Colonic mucosa (tissue), 4 donors: Measurements from ENCODE around the gene APOL2. TPM values are rescaled to one million over a fixed set of nuclear protein-coding genes. Genes with fewer than 3 reads are reported as not detected.
A peak's percentile ranks its signal among the peaks of the same experiment; 100 is the strongest.
"Not testable (repeated sequence)": the region's sequence is repeated elsewhere in the genome, so short reads cannot be mapped to it uniquely, and the experiment has no call there.

Experiments
- DNase-seq: peaks from one replicate; pipeline ENCODE4 v3.0.0-alpha.2; 2020
- H3K27ac ChIP-seq: fragments of 200-600 bp; one replicate; pipeline ENCODE4 v1.8.0; 2021
- H3K27me3 ChIP-seq: fragments of 200-600 bp; one replicate; pipeline ENCODE4 v1.8.0; 2021
- H3K36me3 ChIP-seq: fragments of 200-600 bp; one replicate; pipeline ENCODE4 v1.8.0; 2021
- H3K4me1 ChIP-seq: fragments of 200-600 bp; one replicate; pipeline ENCODE4 v1.8.0; 2021; ENCODE audit warnings: mild to moderate bottlenecking
- H3K4me3 ChIP-seq: fragments of 200-600 bp; one replicate; pipeline ENCODE4 v1.8.0; 2021
- H3K9ac ChIP-seq, 2 donors: one replicate each; pipeline ENCODE4 v1.7.0; 2013; ENCODE audit warnings: control low read depth in 2 of 2, low read depth in 2 of 2, low read length in 2 of 2
- H3K9me3 ChIP-seq: fragments of 200-600 bp; one replicate; pipeline ENCODE4 v1.8.0; 2021
- intact Hi-C: fragments of 100-400 bp; cut with DNase I; formaldehyde crosslinking; loops from one replicate; pipeline ENCODE4 v1.14.1; 2022
- total RNA-seq, 2 donors: library from RNA; stranded (reverse); fragmentation: NEBNext Ultra II Directional in 1 of 2; extraction: Animal tissue kit (Norgen Biotek cat#: 25700) in 1 of 2; gene quantifications; one replicate each; pipeline ENCODE4 v1.2.1, GENCODE V29; 2021
- TF ChIP-seq, protein P1 (sequence below): fragments of 200-600 bp; IDR thresholded peaks from one replicate; pipeline ENCODE4 v1.8.0; 2022; ENCODE audit warnings: antibody characterized with exemption, mild to moderate bottlenecking
- donor health status: healthy.
- donor health status: DM: no; HTN: no; CAD: no.
- donor health status: DM: no; HTN: no; CAD: no.

The APOL2 gene
- total RNA-seq, 2 donors from 2014 or later: 27.5 to 29.4 TPM

DNA sequence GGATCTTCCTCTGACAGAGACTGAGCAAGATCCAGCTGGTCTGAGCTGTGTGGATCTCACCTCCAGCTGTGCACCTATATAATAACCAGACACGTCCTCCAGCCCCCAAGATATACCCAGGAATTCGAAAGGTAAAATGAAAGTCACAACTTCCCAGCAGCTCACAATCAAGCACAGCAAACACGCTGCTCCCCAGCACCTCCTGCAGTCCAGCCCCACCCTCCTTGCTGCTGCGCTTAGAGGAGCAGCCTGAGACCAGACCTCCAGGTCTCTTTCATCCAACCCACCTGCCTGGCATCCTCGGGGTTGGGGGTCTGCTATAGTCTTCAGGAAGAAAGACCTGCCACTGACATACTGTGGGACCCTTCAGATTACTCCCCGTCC is 34.7 kb downstream of the APOL2 start:
- Histone ChIP-seq H3K36me3 (no peaks in the 10 kb centered on the region), H3K27me3 (no peaks in the 10 kb centered on the region), H3K9me3 (no peaks in the 10 kb centered on the region), H3K4me3 (no peak overlapping the region), H3K27ac (no peak overlapping the region), H3K9ac (peak overlapping the region in 1 of 2 donors; percentile 35), H3K4me1 (no peaks in the 10 kb centered on the region)
- intact Hi-C loops: no loop called here
- DNase-seq: no peak
- TF ChIP-seq, protein P1, sequence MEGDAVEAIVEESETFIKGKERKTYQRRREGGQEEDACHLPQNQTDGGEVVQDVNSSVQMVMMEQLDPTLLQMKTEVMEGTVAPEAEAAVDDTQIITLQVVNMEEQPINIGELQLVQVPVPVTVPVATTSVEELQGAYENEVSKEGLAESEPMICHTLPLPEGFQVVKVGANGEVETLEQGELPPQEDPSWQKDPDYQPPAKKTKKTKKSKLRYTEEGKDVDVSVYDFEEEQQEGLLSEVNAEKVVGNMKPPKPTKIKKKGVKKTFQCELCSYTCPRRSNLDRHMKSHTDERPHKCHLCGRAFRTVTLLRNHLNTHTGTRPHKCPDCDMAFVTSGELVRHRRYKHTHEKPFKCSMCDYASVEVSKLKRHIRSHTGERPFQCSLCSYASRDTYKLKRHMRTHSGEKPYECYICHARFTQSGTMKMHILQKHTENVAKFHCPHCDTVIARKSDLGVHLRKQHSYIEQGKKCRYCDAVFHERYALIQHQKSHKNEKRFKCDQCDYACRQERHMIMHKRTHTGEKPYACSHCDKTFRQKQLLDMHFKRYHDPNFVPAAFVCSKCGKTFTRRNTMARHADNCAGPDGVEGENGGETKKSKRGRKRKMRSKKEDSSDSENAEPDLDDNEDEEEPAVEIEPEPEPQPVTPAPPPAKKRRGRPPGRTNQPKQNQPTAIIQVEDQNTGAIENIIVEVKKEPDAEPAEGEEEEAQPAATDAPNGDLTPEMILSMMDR: no peak

DNA sequence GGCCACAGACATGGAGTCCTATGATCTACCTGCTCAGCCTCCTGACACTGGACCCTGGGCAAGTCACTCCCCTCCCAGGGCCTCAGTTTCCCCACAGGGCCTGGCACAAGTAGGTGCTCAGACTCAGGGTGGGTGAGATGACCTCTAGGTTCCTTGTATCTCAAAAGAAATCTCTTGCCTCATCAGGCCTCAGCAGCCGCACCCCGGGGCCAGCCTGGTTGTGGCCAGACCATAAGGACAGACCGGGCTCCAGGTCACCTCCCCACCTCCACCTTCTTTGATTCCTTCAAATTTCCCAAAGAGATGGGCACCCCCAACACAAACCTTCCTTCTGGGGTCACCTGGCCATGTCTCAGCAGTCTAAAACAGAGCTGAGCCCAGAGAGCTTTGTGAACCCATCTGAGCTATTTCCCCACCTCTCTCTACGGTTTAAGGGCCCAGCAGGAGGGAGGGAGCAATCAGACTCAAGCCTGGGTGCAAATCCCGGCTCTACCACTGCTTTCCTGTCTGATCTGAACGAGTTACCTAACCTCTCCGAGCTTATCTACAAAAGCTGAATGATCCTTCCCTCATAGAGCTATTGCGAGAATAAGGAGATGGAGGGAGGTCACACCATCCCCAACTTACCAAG is 35.2 kb downstream of the APOL2 start:
- no peak overlapping the region for H3K27ac ChIP-seq
- no peaks in the 10 kb centered on the region for H3K4me1 ChIP-seq
- intact Hi-C loops: no loop called here
- no peaks in the 10 kb centered on the region for H3K27me3 ChIP-seq
- H3K9me3 ChIP-seq: no peaks in the 10 kb centered on the region
- no peak overlapping the region for H3K4me3 ChIP-seq
- TF ChIP-seq, protein P1: no peak
- no peaks in the 10 kb centered on the region for H3K36me3 ChIP-seq
- DNase-seq: no peak
- H3K9ac ChIP-seq: no peak overlapping the region

DNA sequence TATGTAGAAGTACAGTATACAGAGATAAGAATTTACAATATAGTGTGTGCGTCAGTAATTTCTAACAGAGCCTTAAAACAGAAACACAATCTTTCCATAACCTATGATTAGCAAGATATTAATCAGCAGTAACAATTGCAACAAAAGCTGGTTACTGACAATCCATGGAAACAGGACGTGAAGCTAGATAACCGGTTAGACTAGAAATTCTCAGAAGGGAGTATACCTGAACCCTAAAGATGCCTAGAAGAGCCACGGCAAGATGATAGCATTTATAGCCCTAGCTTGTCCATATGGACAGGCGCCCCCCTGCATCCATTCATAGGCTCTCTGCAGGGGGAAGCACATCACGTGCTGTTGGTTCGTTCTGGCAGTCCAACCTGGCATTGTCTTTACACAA is 35.9 kb downstream of the APOL2 start:
- not testable (repeated sequence) for H3K27me3 ChIP-seq

DNA sequence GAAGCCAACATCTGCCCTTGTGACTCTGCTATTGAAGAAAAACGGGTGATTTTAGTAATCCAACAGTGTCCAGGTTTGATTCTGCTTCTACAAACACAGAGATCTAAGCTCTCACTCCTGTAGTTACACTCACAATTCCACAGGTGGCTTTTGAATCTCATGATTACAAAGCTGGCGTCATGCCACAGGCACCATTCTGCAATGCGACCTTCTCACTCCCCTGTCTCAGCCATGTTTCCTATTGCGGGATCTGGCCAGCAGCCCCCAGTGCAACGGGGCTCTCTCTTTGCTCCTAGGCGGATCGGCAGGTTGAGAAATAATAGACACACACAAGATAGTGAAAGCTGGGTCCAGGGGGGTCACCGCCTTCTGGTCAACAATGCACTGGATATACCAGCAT is 36.4 kb downstream of the APOL2 start:
- H3K9me3 ChIP-seq, H3K27ac ChIP-seq, H3K9ac ChIP-seq, intact Hi-C loops, DNase-seq, H3K4me1 ChIP-seq, H3K36me3 ChIP-seq, H3K27me3 ChIP-seq, H3K4me3 ChIP-seq: not testable (repeated sequence)

More for the DNA sequence above, 35.9 kb downstream of the APOL2 start:
- H3K9me3 ChIP-seq, H3K36me3 ChIP-seq, H3K9ac ChIP-seq, DNase-seq, H3K4me1 ChIP-seq, H3K4me3 ChIP-seq, H3K27ac ChIP-seq, intact Hi-C loops: not testable (repeated sequence)

DNA sequence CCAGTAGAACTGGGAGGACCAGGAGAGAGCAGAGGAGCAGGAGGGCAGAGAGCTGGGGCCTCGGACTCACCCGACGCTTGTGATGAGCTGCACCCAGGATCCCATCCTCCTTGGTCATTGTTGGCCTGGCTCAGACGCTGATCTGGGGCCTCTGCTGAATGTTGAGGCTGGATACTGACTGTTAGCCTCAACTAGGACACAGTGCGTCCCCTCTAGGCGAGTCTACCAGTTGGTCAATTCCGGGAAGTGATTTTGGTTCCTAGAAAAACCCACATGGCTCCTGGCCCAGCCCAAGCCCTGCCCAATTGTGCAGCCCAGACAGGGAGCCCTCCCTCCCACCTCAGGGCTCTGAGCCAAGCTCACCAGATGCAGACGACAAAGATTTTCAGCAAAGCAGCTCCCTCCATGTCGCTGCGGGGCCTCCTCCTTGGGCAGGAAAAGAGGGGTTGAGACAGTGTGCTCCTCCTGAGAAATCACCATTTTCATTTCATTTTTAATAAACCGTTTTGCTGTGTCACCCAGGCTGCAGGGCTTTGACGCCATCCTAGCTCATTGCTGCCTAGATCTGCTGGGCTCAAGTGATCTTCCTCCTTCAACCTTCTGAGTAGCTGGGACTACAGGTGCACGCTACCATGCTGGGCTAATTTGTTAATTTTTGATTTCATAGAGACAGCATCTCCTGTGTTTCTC is 37.6 kb downstream of the APOL2 start, which contains the start of gene APOL4:
TSS of gene APOL4 (minus strand) at position 180 of the 690 bp plus-strand sequence. CDS start at position 105, 75 bp downstream.
- TF ChIP-seq, protein P1: no peak
- Histone ChIP-seq H3K9me3 (no peaks in the 10 kb centered on the region), H3K4me1 (no peaks in the 10 kb centered on the region), H3K27ac (no peak within 1 kb of the TSS), H3K36me3 (no peaks in the 10 kb centered on the region), H3K4me3 (no peak within 1 kb of the TSS), H3K9ac (no peak within 1 kb of the TSS), H3K27me3 (no peaks in the 10 kb centered on the region)
- intact Hi-C loops: no loop called here
- peak; percentile 73 for DNase-seq

DNA sequence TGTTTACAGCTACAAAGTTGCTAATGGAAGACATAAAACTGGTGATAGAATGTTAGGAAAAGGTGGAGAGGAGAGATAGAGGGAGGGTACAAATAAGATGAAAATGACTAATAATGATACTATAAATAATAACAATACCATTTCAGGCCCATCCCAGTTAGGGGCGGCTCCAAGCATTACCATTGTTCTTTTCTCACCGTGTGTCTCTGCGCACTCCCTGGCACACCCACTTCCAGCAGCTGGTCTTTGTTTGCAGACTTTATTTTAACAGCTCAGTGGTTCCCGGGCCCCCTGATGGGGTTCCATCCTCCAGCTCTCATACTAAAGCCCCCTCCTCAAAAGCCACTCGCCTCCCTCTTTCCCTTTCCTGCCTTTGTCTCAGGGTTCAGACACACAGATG is 38.3 kb downstream of the APOL2 start:
- H3K4me3 ChIP-seq, H3K27me3 ChIP-seq, H3K4me1 ChIP-seq, H3K9me3 ChIP-seq, H3K27ac ChIP-seq, H3K36me3 ChIP-seq, DNase-seq, intact Hi-C loops, H3K9ac ChIP-seq: not testable (repeated sequence)

DNA sequence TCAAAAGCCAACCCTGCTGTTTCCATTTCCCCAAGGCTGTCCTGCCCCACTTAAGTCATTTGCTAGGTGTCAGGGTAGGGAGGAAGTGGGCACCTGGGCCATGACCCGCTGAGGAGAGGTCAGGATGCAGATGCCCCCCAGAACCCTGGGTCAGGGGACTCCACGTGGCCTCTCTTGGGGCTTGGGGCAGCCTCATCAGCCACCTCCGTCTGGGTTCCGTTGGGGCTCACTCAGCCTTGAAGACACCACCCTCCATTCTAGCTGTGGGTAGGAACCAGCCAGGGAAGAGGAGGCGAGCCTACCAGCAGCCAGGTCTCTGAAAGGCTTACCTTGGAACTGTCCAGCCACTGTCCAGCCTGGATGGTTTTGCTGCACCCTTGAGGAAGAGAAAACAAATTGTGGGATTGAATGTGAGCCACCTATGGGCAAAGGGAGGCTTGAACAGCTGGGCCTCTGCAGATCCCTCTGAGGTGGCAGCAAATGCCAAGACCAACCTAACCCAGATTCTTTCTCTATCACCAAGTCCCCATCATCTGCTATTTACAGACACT is 40.3 kb downstream of the APOL2 start:
- H3K9me3 ChIP-seq: no peaks in the 10 kb centered on the region
- intact Hi-C loops: loop anchor here (10.0 kb wide), 1 partner anchor 286 kb away; the partner anchor contains the start of gene TXN2
- H3K36me3 ChIP-seq: no peaks in the 10 kb centered on the region
- no peak overlapping the region for H3K9ac ChIP-seq
- no peak overlapping the region for H3K27ac ChIP-seq
- no peaks in the 10 kb centered on the region for H3K4me1 ChIP-seq
- H3K4me3 ChIP-seq: no peak overlapping the region
- H3K27me3 ChIP-seq: no peaks in the 10 kb centered on the region
- TF ChIP-seq, protein P1: no peak
- no peak for DNase-seq
